ENCODE results near the gene DLGAP1. TPM values are rescaled to one million over a fixed set of nuclear protein-coding genes. Genes with fewer than 3 reads are reported as not detected.

Gene DLGAP1
- total and polyA plus RNA-seq, 2 of the 13 experiments (the other 11 are each of a cell fraction or from before 2014, with no cell fraction given), result 0.01 TPM; not detected in 1

DNA sequence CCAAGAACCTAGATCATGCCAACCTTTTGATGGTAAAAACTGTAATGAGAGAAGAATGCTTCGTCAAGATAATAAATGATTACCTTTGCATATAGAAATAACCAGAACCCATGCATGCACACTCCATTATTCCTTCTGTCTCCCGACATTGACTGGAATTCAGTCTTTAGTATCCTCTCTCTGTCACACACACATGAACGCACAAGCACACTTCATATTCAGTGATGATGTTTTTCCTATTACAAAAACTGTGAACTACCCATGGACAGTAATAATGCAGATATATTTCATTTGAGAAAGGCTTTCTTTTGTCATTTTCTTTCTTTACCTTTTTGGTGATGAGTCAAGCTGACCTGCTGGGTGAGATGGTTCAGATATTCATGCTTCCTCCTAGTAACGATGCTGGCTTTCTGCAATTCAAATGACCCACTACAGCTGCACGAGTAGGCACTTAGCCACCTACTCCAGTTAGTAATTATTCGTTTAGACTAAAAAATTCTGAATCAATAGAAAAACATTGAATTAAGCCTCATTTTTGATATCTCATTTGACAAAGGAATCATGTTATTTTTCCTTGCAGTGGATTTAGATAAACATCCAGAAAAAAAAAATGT, 623.0 kb downstream of the DLGAP1 start:
- intact Hi-C loops (cut with micrococcal nuclease; ENCODE audit: unreplicated experiment), result no loop called here
- WGBS (ENCODE audit: low lambda C conversion rate), result 4% methylated on average over 6 of the region's 6 CpGs
- no peak overlapping the region for H3K4me3 ChIP-seq (replicated peaks in 1 of 3; ENCODE audit: insufficient read depth in 1 of 3, low read depth in 2 of 3, low read length in 3 of 3)
- H3K9me3 ChIP-seq (ENCODE audit: low read length), result no peaks in the 10 kb centered on the region
- no TSS peak for BruUV-seq (replicated peaks)
- H3K9ac ChIP-seq (ENCODE audit: insufficient read depth, low read depth, low read length), result no peak overlapping the region
- TF ChIP-seq, protein P1, sequence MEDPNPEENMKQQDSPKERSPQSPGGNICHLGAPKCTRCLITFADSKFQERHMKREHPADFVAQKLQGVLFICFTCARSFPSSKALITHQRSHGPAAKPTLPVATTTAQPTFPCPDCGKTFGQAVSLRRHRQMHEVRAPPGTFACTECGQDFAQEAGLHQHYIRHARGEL (CRISPR knock-in tag; IDR thresholded peaks at IDR 0.05), result no peak
- TF ChIP-seq, protein P2, sequence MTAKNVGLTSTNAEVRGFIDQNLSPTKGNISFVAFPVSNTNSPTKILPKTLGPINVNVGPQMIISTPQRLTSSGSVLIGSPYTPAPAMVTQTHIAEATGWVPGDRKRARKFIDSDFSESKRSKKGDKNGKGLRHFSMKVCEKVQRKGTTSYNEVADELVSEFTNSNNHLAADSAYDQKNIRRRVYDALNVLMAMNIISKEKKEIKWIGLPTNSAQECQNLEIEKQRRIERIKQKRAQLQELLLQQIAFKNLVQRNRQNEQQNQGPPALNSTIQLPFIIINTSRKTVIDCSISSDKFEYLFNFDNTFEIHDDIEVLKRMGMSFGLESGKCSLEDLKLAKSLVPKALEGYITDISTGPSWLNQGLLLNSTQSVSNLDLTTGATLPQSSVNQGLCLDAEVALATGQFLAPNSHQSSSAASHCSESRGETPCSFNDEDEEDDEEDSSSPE (CRISPR knock-in tag; IDR thresholded peaks at IDR 0.05), result no peak
- no peak for TF ChIP-seq ZFYVE20 (CRISPR knock-in tag; IDR thresholded peaks at IDR 0.05; ENCODE audit: borderline replicate concordance, low read depth)
- TF ChIP-seq ZNF335 (CRISPR knock-in tag; IDR thresholded peaks at IDR 0.05), result no peak
- TF ChIP-seq MEIS2 (CRISPR knock-in tag; IDR thresholded peaks at IDR 0.05), result no peak
- TF ChIP-seq, protein P3, sequence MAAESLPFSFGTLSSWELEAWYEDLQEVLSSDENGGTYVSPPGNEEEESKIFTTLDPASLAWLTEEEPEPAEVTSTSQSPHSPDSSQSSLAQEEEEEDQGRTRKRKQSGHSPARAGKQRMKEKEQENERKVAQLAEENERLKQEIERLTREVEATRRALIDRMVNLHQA (CRISPR knock-in tag; IDR thresholded peaks at IDR 0.05), result no peak
- TF ChIP-seq, protein P4, sequence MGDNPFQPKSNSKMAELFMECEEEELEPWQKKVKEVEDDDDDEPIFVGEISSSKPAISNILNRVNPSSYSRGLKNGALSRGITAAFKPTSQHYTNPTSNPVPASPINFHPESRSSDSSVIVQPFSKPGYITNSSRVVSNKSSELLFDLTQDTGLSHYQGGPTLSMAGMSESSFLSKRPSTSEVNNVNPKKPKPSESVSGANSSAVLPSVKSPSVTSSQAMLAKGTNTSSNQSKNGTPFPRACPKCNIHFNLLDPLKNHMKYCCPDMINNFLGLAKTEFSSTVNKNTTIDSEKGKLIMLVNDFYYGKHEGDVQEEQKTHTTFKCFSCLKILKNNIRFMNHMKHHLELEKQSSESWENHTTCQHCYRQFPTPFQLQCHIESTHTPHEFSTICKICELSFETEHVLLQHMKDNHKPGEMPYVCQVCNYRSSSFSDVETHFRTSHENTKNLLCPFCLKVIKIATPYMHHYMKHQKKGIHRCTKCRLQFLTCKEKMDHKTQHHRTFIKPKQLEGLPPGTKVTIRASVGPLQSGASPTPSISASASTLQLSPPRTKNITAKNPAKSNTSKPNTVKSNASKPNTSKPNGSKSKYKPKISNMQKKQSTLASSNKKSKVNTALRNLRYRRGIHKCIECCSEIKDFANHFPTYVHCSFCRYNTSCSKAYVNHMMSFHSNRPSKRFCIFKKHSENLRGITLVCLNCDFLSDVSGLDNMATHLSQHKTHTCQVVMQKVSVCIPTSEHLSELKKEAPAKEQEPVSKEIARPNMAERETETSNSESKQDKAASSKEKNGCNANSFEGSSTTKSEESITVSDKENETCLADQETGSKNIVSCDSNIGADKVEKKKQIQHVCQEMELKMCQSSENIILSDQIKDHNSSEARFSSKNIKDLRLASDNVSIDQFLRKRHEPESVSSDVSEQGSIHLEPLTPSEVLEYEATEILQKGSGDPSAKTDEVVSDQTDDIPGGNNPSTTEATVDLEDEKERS (CRISPR knock-in tag; IDR thresholded peaks at IDR 0.05), result no peak
- no peak for TF ChIP-seq SP5 (CRISPR knock-in tag; IDR thresholded peaks at IDR 0.05; ENCODE audit: borderline replicate concordance, low read depth)
- TF ChIP-seq, protein P5, sequence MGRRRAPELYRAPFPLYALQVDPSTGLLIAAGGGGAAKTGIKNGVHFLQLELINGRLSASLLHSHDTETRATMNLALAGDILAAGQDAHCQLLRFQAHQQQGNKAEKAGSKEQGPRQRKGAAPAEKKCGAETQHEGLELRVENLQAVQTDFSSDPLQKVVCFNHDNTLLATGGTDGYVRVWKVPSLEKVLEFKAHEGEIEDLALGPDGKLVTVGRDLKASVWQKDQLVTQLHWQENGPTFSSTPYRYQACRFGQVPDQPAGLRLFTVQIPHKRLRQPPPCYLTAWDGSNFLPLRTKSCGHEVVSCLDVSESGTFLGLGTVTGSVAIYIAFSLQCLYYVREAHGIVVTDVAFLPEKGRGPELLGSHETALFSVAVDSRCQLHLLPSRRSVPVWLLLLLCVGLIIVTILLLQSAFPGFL (CRISPR knock-in tag; IDR thresholded peaks at IDR 0.05), result no peak
- no peak for TF ChIP-seq ZNF383 (CRISPR knock-in tag; IDR thresholded peaks at IDR 0.05; ENCODE audit: borderline replicate concordance)
- no peak for TF ChIP-seq RARG (CRISPR knock-in tag; IDR thresholded peaks at IDR 0.05; ENCODE audit: low read depth)
- TF ChIP-seq, protein P6, sequence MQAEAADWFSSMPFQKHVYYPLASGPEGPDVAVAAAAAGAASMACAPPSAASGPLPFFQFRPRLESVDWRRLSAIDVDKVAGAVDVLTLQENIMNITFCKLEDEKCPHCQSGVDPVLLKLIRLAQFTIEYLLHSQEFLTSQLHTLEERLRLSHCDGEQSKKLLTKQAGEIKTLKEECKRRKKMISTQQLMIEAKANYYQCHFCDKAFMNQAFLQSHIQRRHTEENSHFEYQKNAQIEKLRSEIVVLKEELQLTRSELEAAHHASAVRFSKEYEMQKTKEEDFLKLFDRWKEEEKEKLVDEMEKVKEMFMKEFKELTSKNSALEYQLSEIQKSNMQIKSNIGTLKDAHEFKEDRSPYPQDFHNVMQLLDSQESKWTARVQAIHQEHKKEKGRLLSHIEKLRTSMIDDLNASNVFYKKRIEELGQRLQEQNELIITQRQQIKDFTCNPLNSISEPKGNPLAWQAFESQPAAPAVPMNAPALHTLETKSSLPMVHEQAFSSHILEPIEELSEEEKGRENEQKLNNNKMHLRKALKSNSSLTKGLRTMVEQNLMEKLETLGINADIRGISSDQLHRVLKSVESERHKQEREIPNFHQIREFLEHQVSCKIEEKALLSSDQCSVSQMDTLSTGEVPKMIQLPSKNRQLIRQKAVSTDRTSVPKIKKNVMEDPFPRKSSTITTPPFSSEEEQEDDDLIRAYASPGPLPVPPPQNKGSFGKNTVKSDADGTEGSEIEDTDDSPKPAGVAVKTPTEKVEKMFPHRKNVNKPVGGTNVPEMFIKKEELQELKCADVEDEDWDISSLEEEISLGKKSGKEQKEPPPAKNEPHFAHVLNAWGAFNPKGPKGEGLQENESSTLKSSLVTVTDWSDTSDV (CRISPR knock-in tag; IDR thresholded peaks at IDR 0.05), result no peak
- H2AFZ ChIP-seq (ENCODE audit: low read length), result no peak overlapping the region
- no peak for ATAC-seq
- H4K20me1 ChIP-seq (ENCODE audit: insufficient read depth, low read length), result no peaks in the 10 kb centered on the region
- no peaks in the 10 kb centered on the region for H3K79me2 ChIP-seq (ENCODE audit: insufficient read depth, low read length)
- POLR2A ChIA-PET, result no interaction called here
- H3K27ac ChIP-seq (ENCODE audit: extremely low read length, insufficient read depth, low read length), result no peak overlapping the region
- H3K36me3 ChIP-seq (replicated peaks in 1 of 2; ENCODE audit: control insufficient read depth in 1 of 2, insufficient read depth in 2 of 2, low read length in 2 of 2), result no peaks in the 10 kb centered on the region
- no peaks in the 10 kb centered on the region; a peak in 1 of 5 replicates for H3K27me3 ChIP-seq (ENCODE audit: control insufficient read depth in 1 of 2, insufficient read depth in 2 of 2, low read length in 2 of 2)
- in situ Hi-C loops (cut with HindIII; ENCODE audit: extremely low pct_ligation_motif_present, low pct_unique_long_range_greater_than_20kb), result no loop called here
- no peak for FAIRE-seq
- DNase-seq (ENCODE audit: low spot score), result no peak
- no peaks in the 10 kb centered on the region for H3K4me1 ChIP-seq (ENCODE audit: insufficient read depth, low read length)
- H3K4me2 ChIP-seq (ENCODE audit: low read depth, low read length), result no peak overlapping the region
- CTCF ChIA-PET (ENCODE audit: low intra/inter-chr PET ratio, low total read pairs), result no interaction called here

Measured in HepG2 (cell line).